ENCODE data around the gene MON1B. TPM values are rescaled to one million over a fixed set of nuclear protein-coding genes. Genes with fewer than 3 reads are reported as not detected.

Gene MON1B
- total and polyA plus RNA-seq, 10 of the 15 experiments (the other 5 are each of a cell fraction or from before 2014, with no cell fraction given) = 5.7 to 64.5 (median 21.7) TPM

DNA sequence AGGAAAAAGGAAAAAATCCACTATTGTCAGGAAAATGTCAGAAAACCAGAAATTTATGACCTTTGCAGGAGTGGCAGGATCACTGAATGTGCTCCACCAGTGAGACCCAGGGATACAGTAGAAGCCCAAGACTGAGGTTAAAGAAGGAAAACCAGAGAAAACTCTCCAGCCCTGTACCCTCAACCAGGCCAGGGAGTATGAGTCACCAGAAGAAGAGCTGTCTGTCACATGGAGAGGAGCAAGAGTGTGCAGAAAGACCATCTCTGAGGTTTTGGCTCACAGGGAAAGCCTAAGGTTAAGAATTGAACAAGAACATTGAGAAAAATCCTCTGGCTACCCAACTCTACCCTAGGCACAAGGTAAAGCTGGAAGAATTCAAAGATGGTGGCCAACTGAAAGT is 47.6 kb upstream of the MON1B start (continued):
- TF ChIP-seq, protein P1, sequence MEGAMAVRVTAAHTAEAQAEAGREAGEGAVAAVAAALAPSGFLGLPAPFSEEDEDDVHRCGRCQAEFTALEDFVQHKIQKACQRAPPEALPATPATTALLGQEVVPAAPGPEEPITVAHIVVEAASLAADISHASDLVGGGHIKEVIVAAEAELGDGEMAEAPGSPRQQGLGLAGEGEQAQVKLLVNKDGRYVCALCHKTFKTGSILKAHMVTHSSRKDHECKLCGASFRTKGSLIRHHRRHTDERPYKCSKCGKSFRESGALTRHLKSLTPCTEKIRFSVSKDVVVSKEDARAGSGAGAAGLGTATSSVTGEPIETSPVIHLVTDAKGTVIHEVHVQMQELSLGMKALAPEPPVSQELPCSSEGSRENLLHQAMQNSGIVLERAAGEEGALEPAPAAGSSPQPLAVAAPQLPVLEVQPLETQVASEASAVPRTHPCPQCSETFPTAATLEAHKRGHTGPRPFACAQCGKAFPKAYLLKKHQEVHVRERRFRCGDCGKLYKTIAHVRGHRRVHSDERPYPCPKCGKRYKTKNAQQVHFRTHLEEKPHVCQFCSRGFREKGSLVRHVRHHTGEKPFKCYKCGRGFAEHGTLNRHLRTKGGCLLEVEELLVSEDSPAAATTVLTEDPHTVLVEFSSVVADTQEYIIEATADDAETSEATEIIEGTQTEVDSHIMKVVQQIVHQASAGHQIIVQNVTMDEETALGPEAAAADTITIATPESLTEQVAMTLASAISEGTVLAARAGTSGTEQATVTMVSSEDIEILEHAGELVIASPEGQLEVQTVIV (IDR thresholded peaks at IDR 0.05; ENCODE audit: borderline replicate concordance, partially characterized antibody) = no peak
- TF ChIP-seq MYC (IDR thresholded peaks at IDR 0.05; ENCODE audit: insufficient read depth, insufficient read length, insufficient replicate concordance, low read length, severe bottlenecking) (no peak), FOXM1 (IDR thresholded peaks at IDR 0.05; ENCODE audit: low read depth, low read length) (no peak), SMC3 (IDR thresholded peaks at IDR 0.05; ENCODE audit: borderline replicate concordance, low read length) (no peak)

DNA sequence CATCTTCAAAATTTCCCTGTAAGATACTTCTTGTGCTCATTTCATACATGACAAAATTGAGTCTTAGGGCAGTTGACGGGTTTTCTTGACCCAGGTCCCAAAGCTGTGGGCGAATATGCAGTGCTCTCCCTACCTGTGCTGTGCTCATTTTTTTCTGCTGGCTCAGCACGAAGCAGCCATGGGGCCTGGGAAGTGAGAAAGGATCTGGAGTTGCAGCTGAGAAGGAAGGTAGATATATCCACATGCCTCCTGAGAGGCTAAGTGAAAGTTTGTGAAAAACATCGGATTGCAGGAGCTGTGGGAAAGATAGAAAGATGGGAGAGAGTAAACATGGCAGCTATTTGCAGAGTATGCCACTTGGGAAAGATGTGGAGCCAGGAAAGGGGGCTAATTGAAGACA is 42.9 kb upstream of the MON1B start:
- H3K4me1 ChIP-seq (ENCODE audit: control insufficient read depth, insufficient read depth, low read length) = no peaks in the 10 kb centered on the region
- no peak for ATAC-seq
- in situ Hi-C loops (cut with MboI) = no loop called here
- no peak overlapping the region for H3K9ac ChIP-seq (ENCODE audit: control insufficient read depth, insufficient read depth, low read length)
- no peak overlapping the region for H2AFZ ChIP-seq (ENCODE audit: control insufficient read depth, low read depth, low read length)
- ChIA-PET CTCF (interaction anchor here (1.8 kb wide), 1 partner anchor 23 kb away, joined by 6 read pairs; no protein-coding TSS in a partner anchor), SMC1A (ENCODE audit: uncharacterized antibody, unreplicated experiment) (no interaction called here), RAD21 (ENCODE audit: unreplicated experiment) (no interaction called here), POLR2A (no interaction called here)
- BruUV-seq (replicated peaks) = no TSS peak
- no peak overlapping the region for H3K27ac ChIP-seq (ENCODE audit: control insufficient read depth, insufficient read depth)
- intact Hi-C loops (cut with micrococcal nuclease; ENCODE audit: unreplicated experiment) = no loop called here
- FAIRE-seq = no peak
- no peak for DNase-seq (ENCODE audit: low read depth, low spot score)
- H3K4me3 ChIP-seq = no peak overlapping the region
- H3K36me3 ChIP-seq (ENCODE audit: control insufficient read depth in 2 of 2, insufficient read depth in 2 of 2, low read length in 1 of 2) = no peaks in the 10 kb centered on the region
- H3K27me3 ChIP-seq (replicated peaks in 1 of 2; ENCODE audit: control insufficient read depth in 2 of 2, insufficient read depth in 2 of 2, low read length in 1 of 2) = no peaks in the 10 kb centered on the region
- H4K20me1 ChIP-seq (ENCODE audit: control insufficient read depth, insufficient read depth) = no peaks in the 10 kb centered on the region
- H3K4me2 ChIP-seq (ENCODE audit: control insufficient read depth, insufficient read depth) = no peak overlapping the region
- WGBS (ENCODE audit: insufficient coverage, insufficient replicate concordance, low lambda C conversion rate, missing lambda C conversion rate) = 0% methylated on average over 4 of the region's 4 CpGs
- H3K79me2 ChIP-seq (ENCODE audit: control insufficient read depth, insufficient read depth, low read length) = no peaks in the 10 kb centered on the region
- no peaks in the 10 kb centered on the region for H3K9me3 ChIP-seq (replicated peaks; ENCODE audit: control insufficient read depth, insufficient read depth, low read length)
- TF ChIP-seq NFXL1 (IDR thresholded peaks at IDR 0.05; ENCODE audit: borderline replicate concordance) (no peak), MTA2 (IDR thresholded peaks at IDR 0.05; ENCODE audit: low read depth) (no peak), POLR2AphosphoS2 (IDR thresholded peaks at IDR 0.05; ENCODE audit: low read depth, low read length) (no peak), KLF5 (IDR thresholded peaks at IDR 0.05; ENCODE audit: partially characterized antibody) (no peak), ZBED1 (IDR thresholded peaks at IDR 0.05; ENCODE audit: borderline replicate concordance) (no peak), SPI1 (IDR thresholded peaks at IDR 0.05; ENCODE audit: borderline replicate concordance, insufficient read depth, low read depth, low read length) (no peak), CEBPB (IDR thresholded peaks at IDR 0.05; ENCODE audit: borderline replicate concordance in 1 of 2, low read depth in 2 of 2, low read length in 2 of 2) (no peak), ZNF622 (IDR thresholded peaks at IDR 0.05) (no peak)
- TF ChIP-seq, protein P2, sequence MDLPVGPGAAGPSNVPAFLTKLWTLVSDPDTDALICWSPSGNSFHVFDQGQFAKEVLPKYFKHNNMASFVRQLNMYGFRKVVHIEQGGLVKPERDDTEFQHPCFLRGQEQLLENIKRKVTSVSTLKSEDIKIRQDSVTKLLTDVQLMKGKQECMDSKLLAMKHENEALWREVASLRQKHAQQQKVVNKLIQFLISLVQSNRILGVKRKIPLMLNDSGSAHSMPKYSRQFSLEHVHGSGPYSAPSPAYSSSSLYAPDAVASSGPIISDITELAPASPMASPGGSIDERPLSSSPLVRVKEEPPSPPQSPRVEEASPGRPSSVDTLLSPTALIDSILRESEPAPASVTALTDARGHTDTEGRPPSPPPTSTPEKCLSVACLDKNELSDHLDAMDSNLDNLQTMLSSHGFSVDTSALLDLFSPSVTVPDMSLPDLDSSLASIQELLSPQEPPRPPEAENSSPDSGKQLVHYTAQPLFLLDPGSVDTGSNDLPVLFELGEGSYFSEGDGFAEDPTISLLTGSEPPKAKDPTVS (IDR thresholded peaks at IDR 0.05; ENCODE audit: low read depth, low read length) = no peak
- TF ChIP-seq, protein P3, sequence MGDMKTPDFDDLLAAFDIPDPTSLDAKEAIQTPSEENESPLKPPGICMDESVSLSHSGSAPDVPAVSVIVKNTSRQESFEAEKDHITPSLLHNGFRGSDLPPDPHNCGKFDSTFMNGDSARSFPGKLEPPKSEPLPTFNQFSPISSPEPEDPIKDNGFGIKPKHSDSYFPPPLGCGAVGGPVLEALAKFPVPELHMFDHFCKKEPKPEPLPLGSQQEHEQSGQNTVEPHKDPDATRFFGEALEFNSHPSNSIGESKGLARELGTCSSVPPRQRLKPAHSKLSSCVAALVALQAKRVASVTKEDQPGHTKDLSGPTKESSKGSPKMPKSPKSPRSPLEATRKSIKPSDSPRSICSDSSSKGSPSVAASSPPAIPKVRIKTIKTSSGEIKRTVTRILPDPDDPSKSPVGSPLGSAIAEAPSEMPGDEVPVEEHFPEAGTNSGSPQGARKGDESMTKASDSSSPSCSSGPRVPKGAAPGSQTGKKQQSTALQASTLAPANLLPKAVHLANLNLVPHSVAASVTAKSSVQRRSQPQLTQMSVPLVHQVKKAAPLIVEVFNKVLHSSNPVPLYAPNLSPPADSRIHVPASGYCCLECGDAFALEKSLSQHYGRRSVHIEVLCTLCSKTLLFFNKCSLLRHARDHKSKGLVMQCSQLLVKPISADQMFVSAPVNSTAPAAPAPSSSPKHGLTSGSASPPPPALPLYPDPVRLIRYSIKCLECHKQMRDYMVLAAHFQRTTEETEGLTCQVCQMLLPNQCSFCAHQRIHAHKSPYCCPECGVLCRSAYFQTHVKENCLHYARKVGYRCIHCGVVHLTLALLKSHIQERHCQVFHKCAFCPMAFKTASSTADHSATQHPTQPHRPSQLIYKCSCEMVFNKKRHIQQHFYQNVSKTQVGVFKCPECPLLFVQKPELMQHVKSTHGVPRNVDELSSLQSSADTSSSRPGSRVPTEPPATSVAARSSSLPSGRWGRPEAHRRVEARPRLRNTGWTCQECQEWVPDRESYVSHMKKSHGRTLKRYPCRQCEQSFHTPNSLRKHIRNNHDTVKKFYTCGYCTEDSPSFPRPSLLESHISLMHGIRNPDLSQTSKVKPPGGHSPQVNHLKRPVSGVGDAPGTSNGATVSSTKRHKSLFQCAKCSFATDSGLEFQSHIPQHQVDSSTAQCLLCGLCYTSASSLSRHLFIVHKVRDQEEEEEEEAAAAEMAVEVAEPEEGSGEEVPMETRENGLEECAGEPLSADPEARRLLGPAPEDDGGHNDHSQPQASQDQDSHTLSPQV (IDR thresholded peaks at IDR 0.05) = no peak

All from GM12878 (cell line).